IPS-11a (cell line): Measurements from ENCODE around the gene CPNE9.
A peak's percentile ranks its signal among the peaks of the same experiment; 100 is the strongest.
"Not testable (repeated sequence)": the region's sequence is repeated elsewhere in the genome, so short reads cannot be mapped to it uniquely, and the experiment has no call there.

Source experiments
- H3K4me3 ChIP-seq: one replicate; pipeline ENCODE4 v1.5.1; 2013; ENCODE audit warnings: low read depth, low read length, control low read depth

Gene CPNE9

GRCh38 chr3:9770276-9770812 lies 66.7 kb downstream of the CPNE9 start:
- peak overlapping the region; percentile 35 for H3K4me3 ChIP-seq

GRCh38 chr3:9771007-9771406 lies 67.4 kb downstream of the CPNE9 start:
- not testable (repeated sequence) for H3K4me3 ChIP-seq

- H3K4me3 ChIP-seq: no peak overlapping the region
These were observed 73.5 kb downstream of the CPNE9 start for GRCh38 chr3:9776896-9777693.

GRCh38 chr3:9777694-9778021 lies 74.0 kb downstream of the CPNE9 start:
- no peak overlapping the region for H3K4me3 ChIP-seq

GRCh38 chr3:9778143-9779074 lies 74.8 kb downstream of the CPNE9 start:
- H3K4me3 ChIP-seq: no peak overlapping the region

GRCh38 chr3:9779075-9779593 lies 75.5 kb downstream of the CPNE9 start:
- no peak overlapping the region for H3K4me3 ChIP-seq
